ENCODE results near the gene SEC11C. TPM values are rescaled to one million over a fixed set of nuclear protein-coding genes. Genes with fewer than 3 reads are reported as not detected.

SEC11C gene
- total RNA-seq, 1 donor from 2014 or later: 9.1 TPM

- no peaks in the 10 kb centered on the region for H3K27me3 ChIP-seq
- no peak overlapping the region for H3K4me3 ChIP-seq
- DNase-seq (ENCODE audit: extremely low spot score in 2 of 2): no peak
- TF ChIP-seq CTCF (IDR thresholded peaks at IDR 0.05) (no peak), POLR2AphosphoS5 (IDR thresholded peaks at IDR 0.05; ENCODE audit: insufficient read depth in 1 of 2, low read depth in 1 of 2) (no peak), POLR2A (IDR thresholded peaks at IDR 0.05) (no peak)
- no peaks in the 10 kb centered on the region for H3K9me3 ChIP-seq
- intact Hi-C loops (cut with DNase I): no loop called here
- H3K36me3 ChIP-seq: no peaks in the 10 kb centered on the region
- no peaks in the 10 kb centered on the region for H3K4me1 ChIP-seq
- no peak overlapping the region for H3K27ac ChIP-seq
Observed at GRCh38 chr18:59180150-59180845, 40.6 kb downstream of the SEC11C start.

GRCh38 chr18:59182673-59183072 is 43.0 kb downstream of the SEC11C start:
- intact Hi-C loops (cut with DNase I): no loop called here
- no peak for TF ChIP-seq POLR2AphosphoS5 (IDR thresholded peaks at IDR 0.05; ENCODE audit: insufficient read depth in 1 of 2, low read depth in 1 of 2)
- TF ChIP-seq POLR2A (IDR thresholded peaks at IDR 0.05): no peak
- TF ChIP-seq CTCF (IDR thresholded peaks at IDR 0.05): no peak
- DNase-seq (ENCODE audit: extremely low spot score in 2 of 2): no peak

GRCh38 chr18:59189008-59189407 is 49.3 kb downstream of the SEC11C start:
- H3K36me3 ChIP-seq: no peaks in the 10 kb centered on the region
- DNase-seq (ENCODE audit: extremely low spot score in 2 of 2): no peak
- no peak overlapping the region for H3K4me3 ChIP-seq
- TF ChIP-seq CTCF (IDR thresholded peaks at IDR 0.05) (no peak), POLR2AphosphoS5 (IDR thresholded peaks at IDR 0.05; ENCODE audit: insufficient read depth in 1 of 2, low read depth in 1 of 2) (no peak), POLR2A (IDR thresholded peaks at IDR 0.05) (no peak)
- no peaks in the 10 kb centered on the region for H3K27me3 ChIP-seq
- H3K4me1 ChIP-seq: no peaks in the 10 kb centered on the region
- H3K27ac ChIP-seq: no peak overlapping the region
- H3K9me3 ChIP-seq: no peaks in the 10 kb centered on the region
- intact Hi-C loops (cut with DNase I): no loop called here

More at GRCh38 chr18:59182673-59183072, 43.0 kb downstream of the SEC11C start:
- Histone ChIP-seq H3K4me1 (no peaks in the 10 kb centered on the region), H3K9me3 (no peaks in the 10 kb centered on the region), H3K36me3 (no peaks in the 10 kb centered on the region), H3K27ac (no peak overlapping the region), H3K4me3 (no peak overlapping the region), H3K27me3 (no peaks in the 10 kb centered on the region)

GRCh38 chr18:59189746-59190145 is 50.1 kb downstream of the SEC11C start:
- no peak overlapping the region for H3K4me3 ChIP-seq
- H3K27me3 ChIP-seq: no peaks in the 10 kb centered on the region
- intact Hi-C loops (cut with DNase I): no loop called here
- H3K4me1 ChIP-seq: no peaks in the 10 kb centered on the region
- TF ChIP-seq CTCF (IDR thresholded peaks at IDR 0.05) (no peak), POLR2AphosphoS5 (IDR thresholded peaks at IDR 0.05; ENCODE audit: insufficient read depth in 1 of 2, low read depth in 1 of 2) (no peak), POLR2A (IDR thresholded peaks at IDR 0.05) (no peak)
- H3K9me3 ChIP-seq: no peaks in the 10 kb centered on the region
- no peaks in the 10 kb centered on the region for H3K36me3 ChIP-seq
- DNase-seq (ENCODE audit: extremely low spot score in 2 of 2): no peak
- no peak overlapping the region for H3K27ac ChIP-seq

GRCh38 chr18:59196161-59196725 is 56.6 kb downstream of the SEC11C start:
- TF ChIP-seq CTCF (IDR thresholded peaks at IDR 0.05): no peak
- TF ChIP-seq POLR2A (IDR thresholded peaks at IDR 0.05): no peak
- TF ChIP-seq POLR2AphosphoS5 (IDR thresholded peaks at IDR 0.05; ENCODE audit: insufficient read depth in 1 of 2, low read depth in 1 of 2): no peak
- Histone ChIP-seq H3K4me3 (no peak overlapping the region), H3K4me1 (no peaks in the 10 kb centered on the region), H3K27ac (no peak overlapping the region), H3K27me3 (no peaks in the 10 kb centered on the region), H3K36me3 (no peaks in the 10 kb centered on the region), H3K9me3 (no peaks in the 10 kb centered on the region)
- intact Hi-C loops (cut with DNase I): no loop called here
- peak in 1 of 2 donors; percentile 64 for DNase-seq (ENCODE audit: extremely low spot score in 2 of 2)
